SK-N-SH treated with all-trans-retinoic acid at 6 μM for 48 hours (cell line): ENCODE measurements around the gene ANK3.

ENCODE experiments used
- ISL1 ChIP-seq: fragments of 250-450 bp; sonication (Bioruptor Pico); IDR thresholded peaks from 2 replicates; pipeline ENCODE4 v2.1.2; 2022; ENCODE audit warnings: mild to moderate bottlenecking, moderate library complexity
- RARB ChIP-seq: fragments of 250-450 bp; sonication (Bioruptor Pico); IDR thresholded peaks from 2 replicates; pipeline ENCODE4 v1.8.0; 2021; ENCODE audit warnings: mild to moderate bottlenecking, moderate library complexity
- TCF4 ChIP-seq: fragments of 250-450 bp; sonication (Bioruptor Pico); IDR thresholded peaks from 2 replicates; pipeline ENCODE4 v1.8.0; 2021; ENCODE audit warnings: mild to moderate bottlenecking, moderate library complexity, borderline replicate concordance
- TOX ChIP-seq: fragments of 250-450 bp; sonication (Bioruptor Pico); IDR thresholded peaks from 2 replicates; pipeline ENCODE4 v1.8.0; 2021; ENCODE audit warnings: mild to moderate bottlenecking, moderate library complexity, borderline replicate concordance
- ZFP30 ChIP-seq: fragments of 450-650 bp; formaldehyde crosslinking; IDR thresholded peaks from 2 replicates; pipeline ENCODE4 v1.5.0; 2022; ENCODE audit warnings: mild to moderate bottlenecking, moderate library complexity
- TF ChIP-seq, protein P1 (sequence below): fragments of 250-450 bp; sonication (Bioruptor Pico); IDR thresholded peaks from 2 replicates; pipeline ENCODE4 v1.5.0; 2020; ENCODE audit warnings: mild to moderate bottlenecking, moderate library complexity

DNA sequence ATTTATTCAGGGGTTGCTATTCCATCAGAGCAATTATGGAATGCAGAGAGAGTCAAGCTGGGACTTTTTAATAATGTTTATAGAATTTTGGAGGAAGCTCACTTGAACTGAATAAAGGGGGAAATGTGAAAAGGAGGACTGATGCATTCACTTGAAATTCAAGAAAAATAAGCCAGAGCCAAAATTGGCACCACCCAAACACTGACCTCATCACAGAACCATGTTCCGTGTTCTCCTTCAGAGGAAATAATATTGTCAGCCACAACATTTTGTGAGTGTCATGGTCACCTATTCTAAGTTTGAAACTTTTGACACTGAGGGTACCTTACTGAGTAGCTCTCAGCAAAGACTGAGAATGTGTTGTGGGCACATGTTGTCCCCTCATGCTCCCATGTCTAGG lies 207.0 kb downstream of the ANK3 start:
- TF ChIP-seq ISL1 (CRISPR knock-in tag), result no peak
- TF ChIP-seq RARB, result no peak
- TF ChIP-seq ZFP30 (CRISPR knock-in tag), result no peak
- no peak for TF ChIP-seq TOX (CRISPR knock-in tag)
- TF ChIP-seq, protein P1, sequence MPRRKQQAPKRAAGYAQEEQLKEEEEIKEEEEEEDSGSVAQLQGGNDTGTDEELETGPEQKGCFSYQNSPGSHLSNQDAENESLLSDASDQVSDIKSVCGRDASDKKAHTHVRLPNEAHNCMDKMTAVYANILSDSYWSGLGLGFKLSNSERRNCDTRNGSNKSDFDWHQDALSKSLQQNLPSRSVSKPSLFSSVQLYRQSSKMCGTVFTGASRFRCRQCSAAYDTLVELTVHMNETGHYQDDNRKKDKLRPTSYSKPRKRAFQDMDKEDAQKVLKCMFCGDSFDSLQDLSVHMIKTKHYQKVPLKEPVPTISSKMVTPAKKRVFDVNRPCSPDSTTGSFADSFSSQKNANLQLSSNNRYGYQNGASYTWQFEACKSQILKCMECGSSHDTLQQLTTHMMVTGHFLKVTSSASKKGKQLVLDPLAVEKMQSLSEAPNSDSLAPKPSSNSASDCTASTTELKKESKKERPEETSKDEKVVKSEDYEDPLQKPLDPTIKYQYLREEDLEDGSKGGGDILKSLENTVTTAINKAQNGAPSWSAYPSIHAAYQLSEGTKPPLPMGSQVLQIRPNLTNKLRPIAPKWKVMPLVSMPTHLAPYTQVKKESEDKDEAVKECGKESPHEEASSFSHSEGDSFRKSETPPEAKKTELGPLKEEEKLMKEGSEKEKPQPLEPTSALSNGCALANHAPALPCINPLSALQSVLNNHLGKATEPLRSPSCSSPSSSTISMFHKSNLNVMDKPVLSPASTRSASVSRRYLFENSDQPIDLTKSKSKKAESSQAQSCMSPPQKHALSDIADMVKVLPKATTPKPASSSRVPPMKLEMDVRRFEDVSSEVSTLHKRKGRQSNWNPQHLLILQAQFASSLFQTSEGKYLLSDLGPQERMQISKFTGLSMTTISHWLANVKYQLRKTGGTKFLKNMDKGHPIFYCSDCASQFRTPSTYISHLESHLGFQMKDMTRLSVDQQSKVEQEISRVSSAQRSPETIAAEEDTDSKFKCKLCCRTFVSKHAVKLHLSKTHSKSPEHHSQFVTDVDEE (CRISPR knock-in tag), result no peak
- TF ChIP-seq TCF4 (CRISPR knock-in tag), result no peak
